ENCODE data around the gene LZTFL1. TPM values are rescaled to one million over a fixed set of nuclear protein-coding genes. Genes with fewer than 3 reads are reported as not detected.

Gene LZTFL1
- total RNA-seq, 1 experiment from 2014 or later: 21.0 TPM

GRCh38 chr3:45786801-45787495 lies 55.0 kb downstream of the LZTFL1 start:
- no peak overlapping the region for H3K9ac ChIP-seq (ENCODE audit: low read length)
- H3K79me2 ChIP-seq (ENCODE audit: insufficient read depth, low read length): no peaks in the 10 kb centered on the region
- ChIA-PET POLR2A (no interaction called here), RAD21 (ENCODE audit: low non-redundant PET in 1 of 2, low total read pairs in 2 of 2, uncharacterized antibody in 2 of 2, unreplicated experiment in 2 of 2) (no interaction called here), CTCF (no interaction called here)
- H4K20me1 ChIP-seq (ENCODE audit: insufficient read depth): no peaks in the 10 kb centered on the region
- H3K36me3 ChIP-seq (ENCODE audit: control insufficient read depth in 1 of 2, insufficient read depth in 2 of 2, low read length in 2 of 2): no peaks in the 10 kb centered on the region
- no peaks in the 10 kb centered on the region for H3K27me3 ChIP-seq (ENCODE audit: insufficient read depth, low read length)
- intact Hi-C loops (cut with micrococcal nuclease): no loop called here
- H3K4me3 ChIP-seq (replicated peaks in 1 of 2; ENCODE audit: low read depth in 1 of 2, low read length in 2 of 2): no peak overlapping the region
- H3K27ac ChIP-seq (ENCODE audit: low read depth, low read length): no peak overlapping the region
- no peaks in the 10 kb centered on the region for H3K9me2 ChIP-seq (ENCODE audit: insufficient read depth)
- H2AFZ ChIP-seq (ENCODE audit: low read depth, low read length, poor library complexity, severe bottlenecking): no peak overlapping the region
- H3K4me1 ChIP-seq (ENCODE audit: control insufficient read depth in 1 of 2, insufficient read depth in 2 of 2, low read length in 2 of 2): no peaks in the 10 kb centered on the region
- ATAC-seq (no peak), DNase-seq (ENCODE audit: low read depth, low spot score) (no peak)
- TF ChIP-seq ELF1 (IDR thresholded peaks at IDR 0.05; ENCODE audit: borderline replicate concordance, low read depth) (no peak), EGR1 (IDR thresholded peaks at IDR 0.05; ENCODE audit: low read depth) (no peak), POLR2A (IDR thresholded peaks at IDR 0.05; ENCODE audit: borderline replicate concordance, extremely low read depth, insufficient read depth, insufficient read length) (no peak), FOSL1 (IDR thresholded peaks at IDR 0.05; ENCODE audit: low read depth) (no peak), ZFX (IDR thresholded peaks at IDR 0.05) (no peak), CBX3 (IDR thresholded peaks at IDR 0.05; ENCODE audit: low read depth) (no peak), SRF (IDR thresholded peaks at IDR 0.05; ENCODE audit: low read depth) (no peak), TCF7L2 (IDR thresholded peaks at IDR 0.05; ENCODE audit: borderline replicate concordance, extremely low read depth, insufficient read depth, insufficient read length) (no peak), RAD21 (IDR thresholded peaks at IDR 0.05; ENCODE audit: low read depth) (no peak), ATF3 (IDR thresholded peaks at IDR 0.05) (no peak), EZH2phosphoT487 (IDR thresholded peaks at IDR 0.05; ENCODE audit: borderline replicate concordance) (no peak)
- TF ChIP-seq, protein P1, sequence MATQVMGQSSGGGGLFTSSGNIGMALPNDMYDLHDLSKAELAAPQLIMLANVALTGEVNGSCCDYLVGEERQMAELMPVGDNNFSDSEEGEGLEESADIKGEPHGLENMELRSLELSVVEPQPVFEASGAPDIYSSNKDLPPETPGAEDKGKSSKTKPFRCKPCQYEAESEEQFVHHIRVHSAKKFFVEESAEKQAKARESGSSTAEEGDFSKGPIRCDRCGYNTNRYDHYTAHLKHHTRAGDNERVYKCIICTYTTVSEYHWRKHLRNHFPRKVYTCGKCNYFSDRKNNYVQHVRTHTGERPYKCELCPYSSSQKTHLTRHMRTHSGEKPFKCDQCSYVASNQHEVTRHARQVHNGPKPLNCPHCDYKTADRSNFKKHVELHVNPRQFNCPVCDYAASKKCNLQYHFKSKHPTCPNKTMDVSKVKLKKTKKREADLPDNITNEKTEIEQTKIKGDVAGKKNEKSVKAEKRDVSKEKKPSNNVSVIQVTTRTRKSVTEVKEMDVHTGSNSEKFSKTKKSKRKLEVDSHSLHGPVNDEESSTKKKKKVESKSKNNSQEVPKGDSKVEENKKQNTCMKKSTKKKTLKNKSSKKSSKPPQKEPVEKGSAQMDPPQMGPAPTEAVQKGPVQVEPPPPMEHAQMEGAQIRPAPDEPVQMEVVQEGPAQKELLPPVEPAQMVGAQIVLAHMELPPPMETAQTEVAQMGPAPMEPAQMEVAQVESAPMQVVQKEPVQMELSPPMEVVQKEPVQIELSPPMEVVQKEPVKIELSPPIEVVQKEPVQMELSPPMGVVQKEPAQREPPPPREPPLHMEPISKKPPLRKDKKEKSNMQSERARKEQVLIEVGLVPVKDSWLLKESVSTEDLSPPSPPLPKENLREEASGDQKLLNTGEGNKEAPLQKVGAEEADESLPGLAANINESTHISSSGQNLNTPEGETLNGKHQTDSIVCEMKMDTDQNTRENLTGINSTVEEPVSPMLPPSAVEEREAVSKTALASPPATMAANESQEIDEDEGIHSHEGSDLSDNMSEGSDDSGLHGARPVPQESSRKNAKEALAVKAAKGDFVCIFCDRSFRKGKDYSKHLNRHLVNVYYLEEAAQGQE (IDR thresholded peaks at IDR 0.05; ENCODE audit: low read depth): no peak
- TF ChIP-seq, protein P2, sequence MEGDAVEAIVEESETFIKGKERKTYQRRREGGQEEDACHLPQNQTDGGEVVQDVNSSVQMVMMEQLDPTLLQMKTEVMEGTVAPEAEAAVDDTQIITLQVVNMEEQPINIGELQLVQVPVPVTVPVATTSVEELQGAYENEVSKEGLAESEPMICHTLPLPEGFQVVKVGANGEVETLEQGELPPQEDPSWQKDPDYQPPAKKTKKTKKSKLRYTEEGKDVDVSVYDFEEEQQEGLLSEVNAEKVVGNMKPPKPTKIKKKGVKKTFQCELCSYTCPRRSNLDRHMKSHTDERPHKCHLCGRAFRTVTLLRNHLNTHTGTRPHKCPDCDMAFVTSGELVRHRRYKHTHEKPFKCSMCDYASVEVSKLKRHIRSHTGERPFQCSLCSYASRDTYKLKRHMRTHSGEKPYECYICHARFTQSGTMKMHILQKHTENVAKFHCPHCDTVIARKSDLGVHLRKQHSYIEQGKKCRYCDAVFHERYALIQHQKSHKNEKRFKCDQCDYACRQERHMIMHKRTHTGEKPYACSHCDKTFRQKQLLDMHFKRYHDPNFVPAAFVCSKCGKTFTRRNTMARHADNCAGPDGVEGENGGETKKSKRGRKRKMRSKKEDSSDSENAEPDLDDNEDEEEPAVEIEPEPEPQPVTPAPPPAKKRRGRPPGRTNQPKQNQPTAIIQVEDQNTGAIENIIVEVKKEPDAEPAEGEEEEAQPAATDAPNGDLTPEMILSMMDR (IDR thresholded peaks at IDR 0.05 in 2 of 3, conservative IDR thresholded peaks at IDR 0.05 in 1 of 3; ENCODE audit: borderline replicate concordance in 1 of 3, insufficient read depth in 1 of 3, low read depth in 2 of 3, low read length in 2 of 3): no peak
- H3K4me2 ChIP-seq (ENCODE audit: low read length): no peak overlapping the region
- BruUV-seq (replicated peaks): no TSS peak
- no peaks in the 10 kb centered on the region for H3K9me3 ChIP-seq (ENCODE audit: control insufficient read depth in 1 of 2, insufficient read depth in 1 of 2, low read depth in 1 of 2, low read length in 2 of 2)
